H1 (cell line): Measurements from ENCODE around the gene NRM.

Experiments
- EGR1 ChIP-seq: IDR thresholded peaks from 2 replicates; pipeline ENCODE4 v1.6.1; 2011; ENCODE audit warnings: low read depth, low read length, borderline replicate concordance
- GABPA ChIP-seq: IDR thresholded peaks from 2 replicates; pipeline ENCODE4 v1.6.1; 2011; ENCODE audit warnings: mild to moderate bottlenecking, low read length, moderate library complexity, borderline replicate concordance; ENCODE audit not compliant: insufficient read depth

- no peak for TF ChIP-seq EGR1
- no peak for TF ChIP-seq GABPA
Observed at GRCh38 chr6:30703821-30704220, 13.0 kb upstream of the NRM start.
